T-helper 2 cell treated with Interferon-gamma antibody and Interleukin-4, amounts not matched to agents 5 μg/mL and 100 μg/mL, for 36 hours (primary cell): Measurements from ENCODE around the gene SLC49A3.
"Not testable (repeated sequence)": the region's sequence is repeated elsewhere in the genome, so short reads cannot be mapped to it uniquely, and the experiment has no call there.

Source experiments
- DNase-seq: peaks from one replicate; pipeline ENCODE4 v3.0.0; 2021; ENCODE audit warnings: low spot score
- H3K27ac Mint-ChIP-seq: one replicate; pipeline ENCODE4 v1.8.0; 2021; ENCODE audit warnings: mild to moderate bottlenecking, mixed read lengths
- H3K27me3 Mint-ChIP-seq: one replicate; pipeline ENCODE4 v1.8.0; 2021; ENCODE audit warnings: low read depth, mixed read lengths
- H3K36me3 Mint-ChIP-seq: one replicate; pipeline ENCODE4 v1.8.0; 2021; ENCODE audit warnings: low read depth, mixed read lengths
- H3K4me1 Mint-ChIP-seq: one replicate; pipeline ENCODE4 v1.8.0; 2021; ENCODE audit warnings: low read depth, mixed read lengths
- H3K4me3 Mint-ChIP-seq: one replicate; pipeline ENCODE4 v1.8.0; 2022; ENCODE audit warnings: mild to moderate bottlenecking, moderate library complexity, mixed read lengths
- H3K9me3 Mint-ChIP-seq: one replicate; pipeline ENCODE4 v1.8.0; 2021; ENCODE audit warnings: mixed read lengths

The SLC49A3 gene

GRCh38 chr4:700587-701264, 11.8 kb upstream of the SLC49A3 start:
- DNase-seq: no peak
- Mint-ChIP-seq H3K36me3 (no peaks in the 10 kb centered on the region), H3K4me3 (no peak overlapping the region), H3K27me3 (no peaks in the 10 kb centered on the region), H3K4me1 (peaks cover 20% of the 10 kb centered on the region), H3K27ac (peak overlapping the region; percentile 49), H3K9me3 (no peaks in the 10 kb centered on the region)

- H3K4me1 Mint-ChIP-seq: peaks cover 16% of the 10 kb centered on the region
- no peaks in the 10 kb centered on the region for H3K9me3 Mint-ChIP-seq
- H3K27ac Mint-ChIP-seq: peak overlapping the region; percentile 49
- H3K36me3 Mint-ChIP-seq: no peaks in the 10 kb centered on the region
- peak overlapping the region; percentile 77 for H3K4me3 Mint-ChIP-seq
- no peak for DNase-seq
- no peaks in the 10 kb centered on the region for H3K27me3 Mint-ChIP-seq
Measured at GRCh38 chr4:699816-700580, 11.0 kb upstream of the SLC49A3 start.

- H3K27me3 Mint-ChIP-seq: peaks cover 26% of the 10 kb centered on the region
- H3K9me3 Mint-ChIP-seq, H3K36me3 Mint-ChIP-seq, H3K4me1 Mint-ChIP-seq, DNase-seq, H3K4me3 Mint-ChIP-seq, H3K27ac Mint-ChIP-seq: not testable (repeated sequence)
Measured at GRCh38 chr4:694341-694940, 5.5 kb upstream of the SLC49A3 start.

- DNase-seq: no peak
- Mint-ChIP-seq H3K4me1 (no peaks in the 10 kb centered on the region), H3K4me3 (no peak overlapping the region), H3K36me3 (no peaks in the 10 kb centered on the region), H3K9me3 (no peaks in the 10 kb centered on the region), H3K27me3 (peaks cover 28% of the 10 kb centered on the region), H3K27ac (no peak overlapping the region)
Measured at GRCh38 chr4:692771-693554, 4.0 kb upstream of the SLC49A3 start.

GRCh38 chr4:689723-690122, 772 bp upstream of the SLC49A3 start:
- H3K36me3 Mint-ChIP-seq: no peaks in the 10 kb centered on the region
- no peaks in the 10 kb centered on the region for H3K4me1 Mint-ChIP-seq
- no peak for DNase-seq
- no peaks in the 10 kb centered on the region for H3K9me3 Mint-ChIP-seq
- H3K4me3 Mint-ChIP-seq: no peak overlapping the region
- no peak overlapping the region for H3K27ac Mint-ChIP-seq
- H3K27me3 Mint-ChIP-seq: peaks cover 31% of the 10 kb centered on the region

- no peak overlapping the region for H3K27ac Mint-ChIP-seq
- DNase-seq: no peak
- no peaks in the 10 kb centered on the region for H3K36me3 Mint-ChIP-seq
- H3K9me3 Mint-ChIP-seq: no peaks in the 10 kb centered on the region
- H3K4me1 Mint-ChIP-seq: no peaks in the 10 kb centered on the region
- H3K4me3 Mint-ChIP-seq: no peak overlapping the region
- H3K27me3 Mint-ChIP-seq: peaks cover 19% of the 10 kb centered on the region
Measured at GRCh38 chr4:687971-688853, 739 bp downstream of the SLC49A3 start.

DNA sequence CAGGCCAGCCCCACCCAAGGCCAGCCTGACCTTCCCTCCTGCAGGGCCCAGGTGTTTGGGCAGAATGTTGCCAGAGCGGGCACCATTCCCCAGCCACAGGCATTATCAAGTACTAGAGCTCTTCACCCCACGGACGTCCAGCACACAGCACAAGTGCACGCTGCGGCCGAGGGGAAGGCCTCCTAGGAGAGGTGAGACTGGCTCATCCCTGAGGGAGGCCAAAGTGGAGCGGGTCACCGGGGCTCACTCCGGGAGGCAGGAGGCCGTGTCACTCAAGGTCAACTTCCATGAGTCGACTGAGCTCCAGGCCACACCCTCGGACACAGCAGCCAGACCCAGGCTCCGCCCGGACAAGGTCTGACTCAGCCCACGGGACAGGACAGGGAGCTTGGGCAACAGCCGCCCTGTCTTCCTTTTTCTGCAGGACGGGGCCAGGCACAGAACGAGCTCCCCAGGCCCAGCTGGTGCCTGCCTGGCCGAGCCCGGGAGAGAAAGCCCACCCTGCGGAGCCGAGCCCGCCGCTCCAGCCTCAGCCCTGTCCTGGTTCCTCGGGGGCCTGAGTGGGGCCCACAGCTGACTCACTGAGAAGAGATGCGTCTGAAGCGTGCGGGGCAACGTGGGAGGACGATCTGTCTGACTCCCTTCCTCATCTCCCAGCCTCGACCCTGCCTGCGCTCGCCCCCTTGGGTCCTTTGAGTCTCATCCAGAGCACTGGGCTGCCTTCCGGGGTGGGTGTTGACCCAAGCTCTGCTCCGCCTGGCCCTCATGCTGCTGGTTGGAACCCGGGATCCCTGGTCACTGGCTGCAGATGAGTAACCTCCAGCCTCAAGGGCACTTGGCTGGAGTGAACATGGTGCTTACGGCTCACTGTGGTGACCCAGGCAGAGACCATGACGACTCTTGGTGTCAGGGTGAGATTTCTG, 1.6 kb downstream of the SLC49A3 start:
- H3K4me1 Mint-ChIP-seq: no peaks in the 10 kb centered on the region
- no peak for DNase-seq
- no peaks in the 10 kb centered on the region for H3K36me3 Mint-ChIP-seq
- peaks cover 19% of the 10 kb centered on the region for H3K27me3 Mint-ChIP-seq
- no peak overlapping the region for H3K27ac Mint-ChIP-seq
- no peak overlapping the region for H3K4me3 Mint-ChIP-seq
- H3K9me3 Mint-ChIP-seq: no peaks in the 10 kb centered on the region

DNA sequence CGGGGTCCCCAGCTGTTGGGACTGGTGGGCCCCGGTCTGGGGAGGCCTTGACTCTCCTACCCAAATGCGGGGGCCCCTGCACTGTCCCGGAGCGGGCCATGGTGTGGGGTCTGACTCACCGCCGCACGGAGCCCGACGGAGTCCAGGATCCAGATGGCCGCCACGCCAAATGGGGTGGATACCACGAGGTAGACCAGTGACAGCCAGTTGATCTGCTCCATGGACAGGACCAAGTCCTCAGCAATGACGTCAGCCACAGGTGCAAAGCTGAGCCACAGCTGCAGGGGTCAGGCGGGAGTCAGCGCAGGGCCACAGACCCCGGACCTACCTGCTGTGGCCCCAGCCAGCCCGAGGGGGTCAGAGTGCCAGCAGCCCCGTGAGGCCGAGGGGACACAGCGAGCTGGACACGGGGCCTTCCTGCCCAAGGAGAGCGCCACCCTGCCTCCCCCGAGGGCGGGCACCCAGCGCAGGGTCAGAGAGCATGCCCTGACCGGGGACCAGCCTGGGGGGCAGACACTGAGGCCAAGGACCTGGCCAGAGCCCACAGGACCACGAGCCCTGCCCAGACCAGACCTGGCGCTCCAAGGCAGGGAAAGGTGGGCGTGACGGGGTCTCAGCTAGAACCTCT, 2.4 kb downstream of the SLC49A3 start:
- Mint-ChIP-seq H3K27ac (no peak overlapping the region), H3K4me1 (no peaks in the 10 kb centered on the region), H3K9me3 (no peaks in the 10 kb centered on the region), H3K4me3 (no peak overlapping the region), H3K36me3 (no peaks in the 10 kb centered on the region), H3K27me3 (peaks cover 16% of the 10 kb centered on the region)
- DNase-seq: no peak

DNA sequence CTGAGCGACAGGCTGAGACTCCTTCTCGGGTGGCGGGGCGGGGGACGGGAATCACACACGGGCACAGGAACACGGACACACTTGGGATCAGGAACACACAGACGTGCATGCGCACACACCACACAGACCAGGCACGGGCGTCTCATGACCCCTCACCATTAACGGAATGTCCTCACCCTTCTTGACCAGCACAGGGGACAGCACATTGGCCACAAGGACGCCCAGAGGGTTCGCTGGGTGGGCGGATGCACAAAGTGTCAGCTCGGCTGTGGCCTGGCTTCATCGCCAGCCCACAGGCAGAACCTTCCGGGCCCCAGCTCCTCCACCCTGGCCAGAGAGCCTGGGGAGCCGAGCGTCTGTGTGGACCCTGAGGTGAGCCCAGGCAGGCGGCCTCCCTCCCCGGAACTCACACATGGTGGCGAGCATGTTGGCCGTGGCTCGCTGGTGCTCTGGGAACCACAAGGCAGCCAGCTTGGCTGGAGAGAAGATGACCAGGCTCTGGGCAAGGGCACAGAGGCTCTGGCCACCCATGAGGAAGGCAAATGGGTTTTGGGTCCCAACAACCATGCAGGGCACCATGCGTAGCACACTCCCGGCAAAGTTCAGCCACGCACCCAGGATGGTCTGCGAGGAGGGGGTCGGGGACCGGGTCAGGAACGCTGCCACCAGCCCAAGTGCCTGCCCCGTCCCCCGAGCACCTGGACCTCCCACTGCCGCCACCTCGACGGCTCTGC, 3.1 kb downstream of the SLC49A3 start:
- DNase-seq: no peak
- H3K4me3 Mint-ChIP-seq: no peak overlapping the region
- H3K27me3 Mint-ChIP-seq: peaks cover 15% of the 10 kb centered on the region
- H3K27ac Mint-ChIP-seq: no peak overlapping the region
- H3K4me1 Mint-ChIP-seq: no peaks in the 10 kb centered on the region
- H3K36me3 Mint-ChIP-seq: no peaks in the 10 kb centered on the region
- H3K9me3 Mint-ChIP-seq: no peaks in the 10 kb centered on the region

DNA sequence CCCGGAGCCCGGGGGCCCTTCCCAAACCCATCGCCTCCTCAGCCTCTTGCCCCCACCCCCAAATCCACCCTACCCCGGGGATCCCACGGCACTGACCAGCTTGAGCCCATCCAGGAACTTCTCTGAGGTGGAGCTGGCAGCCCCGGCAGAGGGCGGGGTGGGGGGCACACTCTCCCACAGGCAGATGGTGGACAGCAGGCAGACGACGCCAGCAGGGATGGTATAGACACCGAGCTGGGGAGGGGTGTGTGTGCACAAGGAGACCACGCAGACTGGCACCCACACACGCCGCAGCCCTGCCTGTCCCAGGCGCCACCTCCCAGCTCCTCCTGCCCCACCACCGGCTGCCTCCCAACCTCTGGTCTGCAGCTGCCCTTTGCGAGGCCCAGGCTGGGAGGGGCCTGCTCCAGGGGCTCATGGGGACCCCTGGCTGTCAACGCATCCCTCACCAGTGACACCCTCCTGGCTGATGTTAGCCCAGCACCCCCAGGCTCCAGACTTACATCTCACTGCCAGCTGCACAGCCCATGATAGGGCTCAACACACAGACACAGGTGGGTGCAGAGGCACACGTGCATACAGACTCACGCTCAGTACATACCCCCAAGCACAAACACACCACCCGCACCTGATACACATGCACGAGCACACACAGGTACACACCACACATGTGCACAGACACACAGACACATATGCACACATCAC, 4.2 kb downstream of the SLC49A3 start:
- Mint-ChIP-seq H3K27me3 (peaks cover 5% of the 10 kb centered on the region), H3K4me1 (no peaks in the 10 kb centered on the region), H3K4me3 (no peak overlapping the region), H3K36me3 (no peaks in the 10 kb centered on the region), H3K27ac (no peak overlapping the region), H3K9me3 (no peaks in the 10 kb centered on the region)
- DNase-seq: no peak

- no peaks in the 10 kb centered on the region for H3K9me3 Mint-ChIP-seq
- no peak for DNase-seq
Measured at GRCh38 chr4:683982-684622, 4.8 kb downstream of the SLC49A3 start.

More at GRCh38 chr4:683982-684622, 4.8 kb downstream of the SLC49A3 start:
- H3K36me3 Mint-ChIP-seq: no peaks in the 10 kb centered on the region
- peaks cover 5% of the 10 kb centered on the region for H3K27me3 Mint-ChIP-seq
- H3K27ac Mint-ChIP-seq: no peak overlapping the region
- no peaks in the 10 kb centered on the region for H3K4me1 Mint-ChIP-seq
- no peak overlapping the region for H3K4me3 Mint-ChIP-seq
